HG03469 (cell line): ENCODE results near the gene LYAR.
"Not testable (repeated sequence)": the region's sequence is repeated elsewhere in the genome, so short reads cannot be mapped to it uniquely, and the experiment has no call there.

Experiments
- ATAC-seq: cut with Tn5 transposase; IDR thresholded peaks from one replicate; pipeline ENCODE4 v1.9.1; 2021; ENCODE audit warnings: mild to moderate bottlenecking, moderate library complexity, moderate number of reproducible peaks; ENCODE audit not compliant: unreplicated experiment

The LYAR gene

DNA sequence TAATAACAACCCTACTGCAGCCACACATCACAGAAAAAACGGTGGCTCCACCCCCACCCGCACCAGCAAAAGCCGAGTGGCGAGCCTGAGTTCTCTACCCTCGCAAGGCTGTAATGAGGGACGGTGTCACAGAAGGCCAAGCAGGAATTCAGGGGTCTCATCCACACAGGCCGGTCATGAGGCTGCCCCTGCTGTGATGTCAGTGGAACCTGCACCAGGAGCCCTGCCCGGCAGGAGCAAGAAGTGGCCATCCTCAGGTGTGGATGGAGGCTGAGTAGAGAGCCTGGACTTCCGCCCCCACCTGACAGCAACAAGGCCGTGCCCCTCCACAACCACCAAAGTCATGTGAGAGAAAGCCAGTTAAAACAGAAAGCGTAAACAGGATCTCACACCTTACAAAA, 20.6 kb downstream of the LYAR start:
- ATAC-seq: no peak

DNA sequence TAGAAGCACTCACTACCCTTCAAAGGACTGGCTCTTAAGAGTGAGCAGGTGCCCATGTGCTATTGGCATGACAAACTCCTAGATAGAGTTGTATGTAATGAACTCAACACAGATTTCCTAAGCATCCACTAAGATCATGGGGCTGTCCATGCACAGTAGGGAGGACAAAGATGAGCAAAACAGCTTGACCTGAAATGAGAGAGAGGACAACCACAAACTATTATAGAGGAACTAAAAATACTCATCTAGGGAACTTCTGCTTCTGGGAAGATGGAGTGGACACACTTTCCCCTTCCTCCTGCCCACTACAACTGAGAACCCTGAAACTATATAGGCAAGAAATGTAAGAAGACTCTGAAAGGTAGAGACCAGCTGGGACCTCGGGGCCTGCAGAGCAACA, 21.2 kb downstream of the LYAR start:
- ATAC-seq: no peak

DNA sequence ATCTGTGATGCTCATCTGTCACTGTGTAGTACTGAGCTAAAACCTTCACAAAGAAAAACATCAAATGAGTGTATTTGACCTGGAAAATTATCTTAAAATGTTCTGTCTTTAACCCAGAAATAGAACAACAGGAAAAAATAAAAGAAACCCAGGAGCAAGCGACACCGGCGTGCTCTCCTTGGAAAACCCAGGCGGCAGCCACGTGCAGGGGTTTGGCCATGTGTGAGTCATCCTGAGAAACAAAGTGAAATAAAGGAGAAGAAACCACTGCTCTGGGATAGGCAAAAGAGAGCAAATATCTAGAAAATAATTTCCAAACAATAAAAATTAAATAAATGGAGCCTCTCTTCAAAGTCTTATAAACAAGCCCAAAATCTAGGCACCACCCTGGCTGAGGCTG, 22.0 kb downstream of the LYAR start:
- no peak for ATAC-seq

DNA sequence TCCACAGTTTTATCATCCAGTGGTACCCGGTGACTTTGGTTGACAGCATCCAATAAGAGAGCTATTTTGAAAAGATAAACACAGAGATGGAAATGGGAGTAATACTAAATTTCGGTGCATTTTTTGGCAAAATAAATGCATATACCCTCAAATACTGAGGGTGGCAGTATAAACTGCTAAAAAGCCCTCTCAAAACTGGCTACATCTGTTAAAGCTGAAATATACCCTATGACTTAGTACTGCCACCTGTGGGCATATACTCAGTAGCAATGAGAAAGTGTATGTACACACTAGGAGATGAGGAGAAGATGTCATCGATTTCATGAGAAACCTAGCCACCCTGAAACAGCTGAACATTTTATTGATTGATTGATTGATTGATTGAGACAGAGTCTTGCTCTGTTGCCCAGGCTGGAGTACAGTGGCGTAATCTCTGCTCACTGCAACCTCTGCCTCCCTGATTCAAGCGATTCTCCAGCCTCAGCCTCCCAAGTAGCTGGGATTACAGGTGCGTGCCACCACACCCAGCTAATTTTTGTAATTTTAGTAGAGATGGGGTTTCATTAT, 29.7 kb downstream of the LYAR start:
- peak; percentile 91 for ATAC-seq

DNA sequence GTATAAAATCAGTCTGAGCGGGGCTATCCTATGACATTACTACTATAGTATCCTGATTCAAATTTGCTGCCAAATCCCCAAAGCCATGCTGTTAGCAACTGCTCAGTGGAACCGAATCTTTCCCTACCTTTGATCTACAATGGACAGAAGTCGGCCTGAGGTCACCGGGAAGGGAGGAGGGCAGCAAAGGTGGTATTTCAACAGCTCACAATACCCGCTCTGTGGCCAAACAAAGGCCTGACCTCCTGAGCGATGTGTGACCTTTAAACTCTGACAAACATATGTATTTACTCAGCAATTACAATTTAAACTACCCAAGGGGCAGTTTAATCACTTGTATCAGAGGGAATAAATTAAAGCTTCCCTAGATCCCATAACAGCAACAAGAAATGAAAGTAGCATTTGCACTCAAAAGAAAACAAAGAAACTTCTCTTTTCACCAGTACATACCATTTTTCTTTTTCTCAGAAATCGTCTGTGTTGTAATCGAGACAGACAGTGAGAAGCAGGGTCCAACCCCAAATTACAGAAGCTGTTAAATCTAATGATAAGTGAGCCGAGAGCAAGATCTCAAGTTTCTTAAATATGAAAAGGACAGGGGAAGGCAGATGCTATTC, 30.4 kb downstream of the LYAR start:
- no peak for ATAC-seq

DNA sequence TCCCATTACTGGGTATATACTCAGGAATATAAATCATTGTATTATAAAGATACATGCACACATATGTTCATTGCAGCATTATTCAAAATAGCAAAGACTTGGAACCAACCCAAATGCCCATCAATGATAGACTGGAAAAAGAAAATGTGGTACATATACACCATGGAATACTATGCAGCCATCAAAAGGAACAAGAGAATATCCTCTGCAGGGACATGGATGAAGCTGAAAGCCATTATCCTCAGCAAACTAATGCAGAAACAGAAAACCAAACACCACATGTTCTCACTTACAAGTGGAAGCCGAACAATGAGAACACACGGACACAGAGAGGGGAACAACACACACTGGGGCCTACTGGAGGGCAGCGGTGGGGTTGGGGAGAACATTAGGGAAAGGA, 32.2 kb downstream of the LYAR start:
- not testable (repeated sequence) for ATAC-seq

DNA sequence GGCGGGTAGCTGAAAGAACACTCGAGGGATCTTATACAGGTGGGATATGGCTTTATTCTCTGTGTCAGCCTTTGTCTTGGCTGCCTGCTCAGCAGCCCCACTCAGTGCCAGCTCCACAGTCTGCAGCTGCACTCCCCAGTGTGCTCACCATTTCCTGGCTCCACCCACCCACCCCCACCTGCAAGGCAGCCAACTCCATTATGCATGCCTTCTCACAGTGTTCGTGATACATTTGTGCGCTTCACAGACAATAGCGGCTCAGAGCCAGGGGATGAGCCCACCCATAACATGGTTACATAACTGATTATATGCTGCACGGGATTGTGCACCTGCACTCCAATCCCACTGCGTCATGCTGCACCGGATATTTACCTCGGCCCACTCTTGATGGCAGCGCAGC, 33.2 kb downstream of the LYAR start:
- no peak for ATAC-seq

DNA sequence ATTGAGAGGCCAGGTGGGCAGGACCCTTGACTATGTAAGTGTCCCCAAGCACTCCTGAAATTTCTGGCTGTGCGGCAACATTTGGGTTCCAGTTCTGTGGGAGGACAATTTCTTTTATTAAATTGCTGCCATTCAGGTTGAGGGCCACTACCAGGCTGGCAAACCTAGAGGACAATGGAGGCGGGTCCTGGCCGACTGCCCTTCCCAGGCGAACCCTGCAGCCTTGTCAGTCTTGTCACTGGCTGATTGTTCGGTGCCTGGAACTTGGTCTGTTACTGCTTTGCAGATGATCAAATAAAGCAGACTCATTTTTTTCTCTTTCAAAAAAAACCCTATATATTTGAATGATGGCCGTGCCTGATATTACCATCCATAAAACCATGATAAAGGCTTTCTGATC, 35.3 kb downstream of the LYAR start:
- ATAC-seq: no peak

DNA sequence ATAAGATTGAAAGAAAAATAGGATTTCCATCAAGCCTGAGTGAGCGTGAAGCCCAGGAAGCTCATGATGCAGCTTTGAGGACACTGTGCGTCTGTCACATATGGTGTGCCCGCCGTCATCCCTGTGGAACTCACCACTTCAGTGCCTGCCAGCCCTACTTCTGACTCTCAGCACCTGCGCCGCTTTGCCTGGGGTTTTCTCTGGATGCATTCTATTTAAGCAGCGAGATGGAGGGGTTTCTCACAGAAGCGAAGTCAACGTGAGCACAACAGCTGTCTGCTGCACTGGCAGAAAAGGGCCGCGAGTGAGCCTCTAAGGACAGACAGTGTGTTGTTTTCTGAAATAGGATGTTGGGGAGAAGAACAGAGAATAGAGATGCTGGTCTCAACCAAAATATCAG, 35.8 kb downstream of the LYAR start:
- ATAC-seq: no peak

DNA sequence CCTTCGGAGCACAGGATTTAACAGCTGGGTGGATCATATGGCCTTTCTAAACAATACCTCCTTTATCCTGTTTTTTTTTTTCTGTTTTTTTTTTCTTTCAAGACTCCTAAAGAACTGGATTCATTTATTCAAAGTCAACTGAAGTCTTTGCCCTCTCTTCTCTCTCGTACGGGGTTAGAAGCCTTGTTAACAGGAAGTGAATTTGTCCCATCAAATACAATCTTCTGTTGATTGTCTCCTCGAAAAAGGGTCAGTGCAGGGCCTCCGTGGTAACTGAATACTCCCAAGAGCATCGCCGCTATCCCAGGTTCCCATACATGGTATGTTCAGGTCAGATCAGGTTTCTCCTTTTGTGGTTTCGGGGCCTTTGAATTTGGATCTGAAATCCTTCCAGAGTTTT, 40.1 kb downstream of the LYAR start:
- no peak for ATAC-seq

DNA sequence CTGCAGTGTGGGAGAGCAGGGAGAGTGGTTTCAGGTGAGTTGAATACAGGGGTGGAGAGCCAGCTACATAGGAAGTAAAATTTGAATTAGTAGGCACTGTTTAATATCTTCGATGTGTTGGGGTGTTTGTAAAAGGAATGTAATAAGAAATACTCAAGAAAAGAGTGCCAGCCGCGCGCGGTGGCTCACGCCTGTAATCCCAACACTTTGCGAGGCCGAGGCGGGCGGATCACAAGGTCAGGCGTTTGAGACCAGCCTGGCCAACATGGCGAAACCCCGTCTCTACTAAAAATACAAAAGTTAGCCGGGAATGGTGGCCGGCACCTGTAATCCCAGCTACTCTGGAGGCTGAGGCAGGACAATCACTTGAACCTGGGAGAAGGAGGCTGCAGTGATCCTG, 40.6 kb downstream of the LYAR start:
- not testable (repeated sequence) for ATAC-seq

DNA sequence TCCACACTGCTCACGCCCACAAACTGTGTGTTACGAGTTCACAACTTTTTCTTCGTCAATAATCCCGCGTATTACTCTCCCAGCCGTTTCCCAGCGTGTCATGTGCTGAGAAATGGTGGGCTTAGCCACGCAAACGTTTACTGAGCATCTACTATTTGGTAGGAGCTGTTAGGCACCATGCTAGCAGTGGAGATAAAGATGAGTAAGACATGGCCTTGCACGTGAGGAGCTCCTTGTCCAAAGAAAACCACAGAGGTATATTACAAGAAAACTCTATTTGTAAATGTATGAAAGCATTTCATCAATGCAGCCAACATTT, 41.1 kb downstream of the LYAR start:
- no peak for ATAC-seq

DNA sequence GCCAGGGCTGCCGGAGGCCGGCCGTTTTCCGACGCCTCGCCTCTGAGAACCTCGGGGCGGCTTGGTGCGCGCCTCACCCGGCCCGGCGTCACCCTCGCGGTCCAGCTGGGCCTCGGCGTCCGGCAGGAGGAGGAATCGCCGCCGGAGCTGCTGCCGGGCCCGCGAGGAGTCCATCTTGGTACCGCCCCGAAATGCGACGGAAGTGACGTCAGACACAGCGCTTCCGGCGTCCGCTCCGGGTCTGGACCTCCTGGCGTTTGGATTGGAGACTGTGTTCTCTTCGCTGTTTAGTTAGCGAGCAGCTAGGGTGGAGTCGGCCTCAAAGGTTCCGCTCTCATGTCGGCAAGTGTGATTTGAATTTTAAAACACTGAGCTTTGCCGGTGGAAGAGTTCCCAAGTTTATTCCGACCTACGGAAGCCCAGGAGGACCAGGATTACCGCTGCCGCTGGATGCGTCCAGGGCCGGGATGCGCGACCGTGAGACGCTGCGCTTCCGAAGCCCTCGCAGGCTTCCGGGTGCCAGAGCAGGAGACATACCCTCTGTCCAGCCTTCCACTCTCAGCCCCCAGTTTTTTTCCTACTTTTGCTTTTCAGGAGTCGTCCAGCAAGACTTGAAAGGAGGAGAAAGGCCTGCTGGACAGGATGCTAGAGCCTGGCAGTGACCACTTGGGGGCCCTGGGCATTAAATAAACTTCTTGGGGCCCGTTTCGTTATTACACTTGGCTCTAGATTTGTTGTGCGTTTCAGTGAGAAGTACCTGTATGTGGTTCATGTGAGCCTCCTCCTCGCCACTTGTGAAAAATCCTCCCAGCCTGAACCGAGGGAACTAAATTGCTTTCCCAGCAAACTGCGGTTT, 41.7 kb downstream of the LYAR start, which contains the start of gene TMEM128:
Gene TMEM128, minus strand, starts transcription at position 195 of the 856 bp plus-strand sequence. Its CDS starts 21 bp downstream, at position 174.
- peak; percentile 84 for ATAC-seq

DNA sequence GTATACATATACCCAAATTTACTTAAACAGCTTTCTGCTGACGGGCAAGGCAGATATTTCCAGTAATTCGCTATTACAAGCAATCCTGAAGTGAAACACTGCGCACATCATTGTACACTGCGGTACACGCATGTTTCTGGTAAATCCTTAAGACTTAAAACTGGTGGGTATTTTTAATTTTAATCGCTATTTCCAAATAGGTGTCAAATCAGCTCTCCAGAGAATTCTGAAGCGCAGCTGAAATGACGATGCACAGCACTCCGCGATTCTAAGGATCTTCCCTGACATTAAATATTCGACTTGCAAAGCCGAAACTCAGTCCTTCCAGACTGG, 42.3 kb downstream of the LYAR start:
- ATAC-seq: peak; percentile 13

DNA sequence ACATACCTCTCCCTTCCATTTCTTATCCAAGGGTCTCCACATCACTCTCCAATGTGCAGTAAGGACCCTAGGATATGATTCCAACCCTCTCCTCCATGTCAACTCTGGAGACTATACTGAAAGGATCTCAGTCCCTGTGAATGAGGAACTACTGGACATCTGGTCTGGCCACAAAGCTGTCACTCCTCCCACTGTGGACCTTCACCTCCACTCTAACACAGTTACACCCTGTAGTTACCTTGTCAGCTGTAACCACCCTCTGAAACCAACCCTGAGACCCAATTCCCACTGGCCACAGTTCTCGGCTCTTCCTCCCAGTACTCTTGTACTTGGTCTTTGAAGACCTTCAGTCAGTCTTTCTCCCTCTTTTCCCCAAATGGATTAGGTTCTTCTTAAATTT, 44.8 kb downstream of the LYAR start:
- no peak for ATAC-seq

DNA sequence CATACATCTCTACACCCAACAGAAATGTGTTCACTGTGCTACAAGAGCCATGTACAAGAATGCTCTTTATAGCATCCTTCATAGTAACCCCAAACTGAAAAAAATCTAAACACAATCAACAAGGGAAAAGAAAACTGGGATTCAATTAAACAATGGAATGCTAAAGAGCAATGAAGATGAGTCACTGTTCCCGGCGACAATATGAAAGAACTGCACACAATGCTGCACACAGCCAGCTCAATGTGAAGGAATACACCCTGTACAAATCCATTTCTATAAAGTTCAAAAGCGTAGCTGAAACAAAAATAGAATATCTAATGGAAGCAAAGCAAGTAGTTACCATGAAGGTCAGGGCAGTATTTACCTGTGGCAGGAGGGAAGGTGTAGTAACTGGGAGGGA, 50.4 kb downstream of the LYAR start:
- ATAC-seq: not testable (repeated sequence)

DNA sequence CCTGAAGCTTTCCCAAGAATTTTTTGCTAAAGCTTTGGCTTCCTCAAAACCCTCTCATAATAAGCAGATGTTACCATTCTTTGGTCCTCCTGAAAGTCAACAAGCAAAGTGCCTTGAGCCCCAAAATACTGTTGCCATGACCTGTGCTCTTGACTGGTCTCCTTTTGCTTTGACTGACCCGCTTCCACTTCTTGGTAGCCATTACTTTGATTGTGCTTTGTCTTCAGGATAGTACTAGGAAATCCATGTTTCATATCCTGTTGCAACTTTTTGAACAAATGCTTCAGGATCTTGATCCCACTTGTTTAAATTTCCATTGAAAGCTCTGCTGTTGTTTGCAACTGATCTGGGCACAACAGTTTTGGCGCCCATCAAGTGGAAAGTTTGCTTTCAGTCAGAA, 56.3 kb downstream of the LYAR start:
- ATAC-seq: no peak

DNA sequence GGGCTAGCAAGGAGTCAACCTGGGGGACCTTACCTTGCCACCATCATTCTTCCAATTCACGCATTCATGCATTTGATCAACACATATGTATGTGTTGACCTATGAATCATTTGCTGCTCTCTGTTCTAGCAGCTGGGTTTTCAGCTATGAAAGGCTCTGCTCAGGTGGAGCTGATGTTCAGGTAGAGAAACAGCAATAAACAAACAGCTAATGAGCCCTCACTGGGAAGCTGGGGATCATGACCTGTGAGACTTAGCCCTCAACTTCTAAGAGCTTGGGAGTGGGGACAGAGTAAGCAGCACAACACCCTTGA, 61.6 kb downstream of the LYAR start:
- ATAC-seq: no peak

DNA sequence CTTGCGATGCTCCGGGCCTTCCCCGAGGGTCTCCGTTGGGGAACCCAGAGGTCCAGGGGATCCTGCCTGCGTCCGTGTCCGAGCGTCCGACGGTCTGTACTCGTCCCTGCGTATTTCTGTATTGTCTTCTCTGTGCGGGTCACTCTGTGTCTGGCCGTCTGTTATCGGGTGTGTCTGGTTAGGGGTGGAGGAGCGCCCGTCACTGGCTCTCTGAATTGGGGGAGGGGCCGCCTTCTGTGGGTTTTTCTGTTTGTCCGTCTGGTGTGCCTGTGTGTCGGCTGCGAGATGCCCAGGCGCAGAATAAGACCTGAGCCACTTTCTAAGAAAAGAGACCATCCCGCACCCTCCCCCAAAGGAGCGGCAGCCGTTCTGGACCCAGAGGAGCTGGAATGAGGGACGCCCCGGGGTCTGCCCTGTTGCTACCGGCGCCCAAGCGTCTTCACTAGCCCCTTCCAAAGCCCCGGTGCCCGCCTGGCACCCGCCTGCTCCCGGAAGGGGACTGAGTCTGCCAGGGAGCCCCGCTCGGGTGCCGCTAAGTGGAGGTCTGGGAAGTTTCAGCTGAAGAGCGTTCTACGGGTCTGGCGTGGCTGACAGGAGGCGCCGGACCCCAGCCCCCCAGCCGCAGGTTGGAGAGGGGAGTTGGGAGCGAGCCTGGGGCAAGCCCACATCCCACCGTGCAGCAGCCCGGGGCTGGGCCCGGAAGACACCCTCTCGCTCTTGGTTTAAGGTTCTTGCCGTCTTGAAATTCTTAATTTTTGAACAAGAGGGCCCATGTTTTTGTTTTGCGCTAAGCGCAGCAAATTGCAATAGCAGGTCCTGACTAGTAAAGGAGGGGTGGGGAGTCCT, 62.2 kb downstream of the LYAR start:
- ATAC-seq: no peak

DNA sequence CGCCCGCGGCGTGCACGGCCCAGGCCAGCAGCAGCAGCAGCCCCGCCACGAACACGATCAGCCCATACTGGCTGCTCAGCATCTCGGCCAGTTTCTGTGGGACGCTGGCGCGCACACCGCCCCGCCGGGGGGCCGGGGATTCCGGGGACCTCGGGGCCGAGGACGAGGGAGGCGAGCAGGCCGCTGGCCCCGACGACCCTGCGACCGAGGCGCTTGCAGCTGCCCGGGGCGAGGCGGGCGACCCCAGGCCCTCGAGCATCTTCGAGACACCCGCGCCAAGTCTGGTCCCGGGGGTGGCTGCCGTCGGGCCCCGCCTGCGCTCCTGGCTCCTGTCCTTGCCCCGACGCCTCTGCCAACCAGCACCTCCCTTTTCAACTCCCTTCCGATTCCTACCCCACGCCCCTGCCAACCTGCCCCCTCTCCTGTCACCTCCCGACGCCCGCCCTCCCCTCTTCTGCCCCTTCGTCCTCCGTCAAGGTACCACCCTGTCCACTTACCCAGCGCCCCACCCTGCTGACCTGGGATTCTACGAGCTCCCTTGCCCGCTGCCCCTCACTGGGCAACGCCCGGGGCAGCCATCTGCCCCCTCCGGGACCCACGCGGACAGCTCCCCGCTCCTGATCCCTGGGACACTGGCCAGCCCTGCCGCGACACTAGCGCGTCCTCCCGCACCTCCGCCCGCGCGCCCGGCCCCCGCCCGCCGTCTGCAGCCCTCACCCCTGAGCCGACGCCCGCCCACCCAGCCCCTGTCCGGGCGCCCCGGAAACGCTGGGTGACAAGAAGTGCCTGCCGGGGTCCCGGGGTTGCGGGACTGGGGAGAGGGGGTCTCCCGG, 63.1 kb downstream of the LYAR start, which contains the start of gene OTOP1:
Gene OTOP1, minus strand, starts transcription at position 324 of the 833 bp plus-strand sequence. Its CDS starts 65 bp downstream, at position 259.
- no peak for ATAC-seq
